Ovary (tissue), 3 donors: ENCODE data around the gene CTNNA3.

Experiments
- CTCF ChIP-seq, 3 donors: fragments of 450-650 bp in 2 of 3; fragments of 200-600 bp in 1 of 3; IDR thresholded peaks; one replicate each; pipeline versions ENCODE4 v1.5.1 to v1.8.0; 2016 to 2022; ENCODE audit warnings: antibody characterized with exemption in 3 of 3, mild to moderate bottlenecking in 1 of 3
- EP300 ChIP-seq: sonication (generic); formaldehyde crosslinking; IDR thresholded peaks from one replicate; pipeline ENCODE4 v1.6.1; 2017; ENCODE audit warnings: antibody characterized with exemption
- POLR2A ChIP-seq: fragments of 450-650 bp; IDR thresholded peaks from one replicate; pipeline ENCODE4 v1.6.1; 2017; ENCODE audit warnings: antibody characterized with exemption, mild to moderate bottlenecking, moderate library complexity
- donor health status: DM: no; HTN: no; CAD: no.

GRCh38 chr10:67386260-67386659 lies 309.7 kb downstream of the CTNNA3 start:
- TF ChIP-seq CTCF (IDR thresholded peaks at IDR 0.05) (no peak), EP300 (no peak), POLR2A (no peak)
